DMS153 treated with DMSO at 0.1 percent for 48 hours (cell line): ENCODE data around the gene ARL14.

Experiments
- DNase-seq: peaks from one replicate; lab custom pipeline; 2025; ENCODE audit not compliant: unreplicated experiment; lab: John Stamatoyannopoulos, UW

The ARL14 gene

DNA sequence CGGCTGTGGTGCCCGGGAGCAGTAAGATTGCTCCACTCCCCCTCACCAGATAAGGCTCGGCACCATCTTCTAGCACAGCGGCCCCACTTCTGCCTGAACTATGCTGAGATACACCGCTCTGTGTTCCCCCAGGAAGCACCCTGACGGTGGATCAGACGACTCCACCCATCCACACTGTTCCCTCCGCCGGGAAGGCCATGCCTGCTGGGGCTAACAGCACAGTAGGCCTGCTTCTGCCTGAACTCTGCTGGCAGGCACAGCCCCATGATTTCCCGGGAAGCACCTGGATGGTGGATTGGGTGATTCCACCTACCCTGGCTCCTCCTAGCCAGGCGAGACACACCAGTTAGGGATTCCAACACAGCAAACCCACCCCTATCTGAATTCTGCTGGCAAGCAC lies 42.8 kb downstream of the ARL14 start:
- DNase-seq = no peak

DNA sequence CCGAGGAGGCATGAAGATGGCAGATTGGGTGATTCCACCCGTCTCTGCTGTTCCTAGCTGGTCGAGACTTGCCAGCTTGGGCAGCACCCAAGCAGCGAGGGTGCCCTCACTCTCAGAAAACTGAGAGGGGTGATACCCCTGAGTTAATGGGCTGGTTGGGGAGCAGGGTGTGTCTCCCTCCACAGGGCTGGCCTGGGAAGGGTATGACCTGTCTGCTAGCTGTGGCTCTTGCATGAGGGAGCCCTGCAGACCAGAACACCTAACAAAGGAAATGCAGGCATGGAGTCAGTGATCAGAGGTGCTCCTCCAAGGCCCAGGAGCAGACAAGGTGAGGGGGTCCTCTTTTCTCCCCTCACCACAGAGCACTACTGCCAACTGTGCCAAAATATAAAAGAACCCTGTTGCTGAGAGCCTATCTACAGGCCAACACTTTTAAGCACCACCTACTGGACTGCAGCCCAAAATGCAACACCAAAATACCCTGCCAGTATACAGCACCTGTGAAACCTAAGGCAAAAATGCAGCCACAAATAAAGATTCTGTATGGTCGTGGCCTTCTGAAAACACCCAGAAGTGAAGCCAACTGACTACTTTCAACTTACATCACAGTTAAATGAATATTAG lies 43.3 kb downstream of the ARL14 start:
- DNase-seq = no peak

DNA sequence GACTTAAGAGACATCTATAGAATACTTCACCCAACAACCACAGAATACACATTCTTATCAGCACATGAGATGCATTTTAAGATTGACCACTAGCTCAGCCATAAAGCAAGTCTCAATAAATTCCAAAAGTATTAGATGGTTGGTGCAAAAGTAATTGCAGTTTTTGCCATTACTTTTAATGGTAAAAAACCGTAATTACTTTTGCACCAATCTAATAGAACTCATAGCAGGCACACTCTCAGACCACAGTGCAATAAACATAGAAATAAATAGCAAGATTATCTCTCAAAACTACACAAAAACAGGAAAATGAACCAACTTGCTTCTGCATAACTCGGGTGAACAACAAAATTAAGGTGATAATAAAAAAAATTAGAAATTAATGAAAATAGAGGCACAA lies 45.4 kb downstream of the ARL14 start:
- DNase-seq = no peak

DNA sequence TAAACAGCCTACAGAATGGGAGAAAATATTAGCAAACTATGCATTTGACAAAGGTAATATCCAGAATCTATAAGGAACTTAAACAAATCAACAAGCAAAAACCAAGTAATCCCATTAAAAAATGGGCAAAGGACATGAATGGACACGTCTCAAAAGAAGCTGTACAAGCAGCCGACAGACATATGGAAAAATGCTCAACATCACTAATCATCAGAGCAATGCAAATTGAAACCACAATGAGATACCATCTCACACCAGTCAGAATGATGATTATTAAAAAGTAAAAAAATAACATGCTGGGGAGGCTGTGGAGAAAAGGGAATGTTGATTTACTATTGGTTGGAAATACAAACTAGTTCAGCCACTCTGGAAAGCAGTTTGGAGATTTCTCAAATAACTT lies 48.4 kb downstream of the ARL14 start:
- DNase-seq = no peak
